HCT116 (cell line): ENCODE data around the gene ARFGAP1.

Experiments
- CTCF ChIP-seq, 3 experiments: fragments of 200-600 bp in 1 of 3; sonication (generic) in 1 of 3; IDR thresholded peaks in 2 of 3; conservative IDR thresholded peaks in 1 of 3; 2 replicates each; pipeline ENCODE4 v1.5.1; 2012 to 2017; ENCODE audit warnings: low read depth in 2 of 3, low read length in 2 of 3, antibody characterized with exemption in 1 of 3, borderline replicate concordance in 1 of 3, control low read depth in 1 of 3, mild to moderate bottlenecking in 1 of 3, mixed read lengths in 1 of 3, mixed run types in 1 of 3, moderate library complexity in 1 of 3; ENCODE audit not compliant: insufficient read depth in 1 of 3
- EZH2 ChIP-seq: fragments of 200-600 bp; sonication (generic); IDR thresholded peaks from 2 replicates; pipeline ENCODE4 v1.6.1; 2017; ENCODE audit warnings: antibody characterized with exemption, mixed run types
- MAX ChIP-seq: IDR thresholded peaks from 2 replicates; pipeline ENCODE4 v1.6.1; 2012
- POLR2A ChIP-seq: IDR thresholded peaks from 2 replicates; pipeline ENCODE4 v1.7.0; 2011; ENCODE audit warnings: borderline replicate concordance; ENCODE audit not compliant: insufficient read depth, insufficient read length; ENCODE audit errors: extremely low read depth
- POLR2AphosphoS5 ChIP-seq: IDR thresholded peaks from 2 replicates; pipeline ENCODE4 v1.6.1; 2011; ENCODE audit warnings: mild to moderate bottlenecking, low read depth, low read length, moderate library complexity
- RAD21 ChIP-seq: IDR thresholded peaks from 2 replicates; pipeline ENCODE4 v1.6.1; 2012; ENCODE audit warnings: low read depth, mild to moderate bottlenecking
- REST ChIP-seq: IDR thresholded peaks from 2 replicates; pipeline ENCODE4 v1.6.1; 2012; ENCODE audit warnings: low read depth
- ZFX ChIP-seq: fragments of 450-650 bp; IDR thresholded peaks from 2 replicates; pipeline ENCODE4 v1.6.1; 2017
- ZNF274 ChIP-seq: fragments of 200-500 bp; sonication (Bioruptor generic); IDR thresholded peaks from 2 replicates; pipeline ENCODE4 v1.6.1; 2014; ENCODE audit warnings: mild to moderate bottlenecking, low read depth, low read length, inconsistent platforms

- TF ChIP-seq CTCF (IDR thresholded peaks at IDR 0.05 in 2 of 3, conservative IDR thresholded peaks at IDR 0.05 in 1 of 3; ENCODE audit: borderline replicate concordance in 1 of 3, insufficient read depth in 1 of 3, low read depth in 2 of 3, low read length in 2 of 3) (no peak), EZH2 (no peak), POLR2AphosphoS5 (no peak), ZFX (no peak), POLR2A (no peak), REST (no peak), MAX (no peak), ZNF274 (no peak), RAD21 (no peak)
These were observed 10.7 kb upstream of the ARFGAP1 start for GRCh38 chr20:63261795-63262528.
